Cardiac muscle cell (in vitro differentiated cells and primary cell): Measurements from ENCODE around the gene UCKL1. TPM values are rescaled to one million over a fixed set of nuclear protein-coding genes. Genes with fewer than 3 reads are reported as not detected.
A peak's percentile ranks its signal among the peaks of the same experiment; 100 is the strongest.
"Not testable (repeated sequence)": the region's sequence is repeated elsewhere in the genome, so short reads cannot be mapped to it uniquely, and the experiment has no call there.

ENCODE experiments used
- DNase-seq, 2 donors: peaks; one replicate each; pipeline versions ENCODE4 v3.0.0 to v3.0.0-alpha.2; 2010 to 2017; ENCODE audit warnings: low read depth in 1 of 2, low spot score in 1 of 2
- H3K27ac ChIP-seq: fragments of 200-600 bp; sonication (generic); 2 replicates; pipeline ENCODE4 v1.5.1; 2016
- H3K27me3 ChIP-seq: fragments of 200-600 bp; sonication (generic); 2 replicates; pipeline ENCODE4 v1.6.0; 2016; ENCODE audit warnings: control low read depth
- H3K36me3 ChIP-seq: fragments of 200-600 bp; sonication (generic); 2 replicates; pipeline ENCODE4 v1.5.1; 2016; ENCODE audit warnings: control low read depth
- H3K4me1 ChIP-seq: fragments of 200-600 bp; sonication (generic); 2 replicates; pipeline ENCODE4 v1.8.1; 2017; ENCODE audit warnings: low read depth, mild to moderate bottlenecking, mixed run types
- H3K4me3 ChIP-seq: fragments of 200-600 bp; sonication (generic); 2 replicates; pipeline ENCODE4 v1.5.1; 2016; ENCODE audit warnings: mild to moderate bottlenecking
- H3K9me3 ChIP-seq: fragments of 200-600 bp; sonication (generic); 2 replicates; pipeline ENCODE4 v1.5.1; 2017; ENCODE audit warnings: low read depth, mild to moderate bottlenecking, control low read depth
- polyA plus RNA-seq: library from polyadenylated mRNA; unstranded; fragments of >200 nt; fragmentation: Nextera tagmentation; extraction: Ambion mirVana; gene quantifications from 2 replicates; pipeline ENCODE4 v1.2.1, GENCODE V29; 2016
- total RNA-seq: library from RNA; depleted of rRNA; stranded (reverse); fragments of >200 nt; gene quantifications from 2 replicates; pipeline ENCODE4 v1.2.3, GENCODE V29; 2016
- TF ChIP-seq, protein P1 (sequence below): IDR thresholded peaks from 2 replicates; pipeline ENCODE4 v1.5.1; 2012; ENCODE audit warnings: low read depth, mild to moderate bottlenecking, low read length

The UCKL1 gene
- total and polyA plus RNA-seq, 2 experiments from 2014 or later, result 53.5 to 84.2 TPM

DNA sequence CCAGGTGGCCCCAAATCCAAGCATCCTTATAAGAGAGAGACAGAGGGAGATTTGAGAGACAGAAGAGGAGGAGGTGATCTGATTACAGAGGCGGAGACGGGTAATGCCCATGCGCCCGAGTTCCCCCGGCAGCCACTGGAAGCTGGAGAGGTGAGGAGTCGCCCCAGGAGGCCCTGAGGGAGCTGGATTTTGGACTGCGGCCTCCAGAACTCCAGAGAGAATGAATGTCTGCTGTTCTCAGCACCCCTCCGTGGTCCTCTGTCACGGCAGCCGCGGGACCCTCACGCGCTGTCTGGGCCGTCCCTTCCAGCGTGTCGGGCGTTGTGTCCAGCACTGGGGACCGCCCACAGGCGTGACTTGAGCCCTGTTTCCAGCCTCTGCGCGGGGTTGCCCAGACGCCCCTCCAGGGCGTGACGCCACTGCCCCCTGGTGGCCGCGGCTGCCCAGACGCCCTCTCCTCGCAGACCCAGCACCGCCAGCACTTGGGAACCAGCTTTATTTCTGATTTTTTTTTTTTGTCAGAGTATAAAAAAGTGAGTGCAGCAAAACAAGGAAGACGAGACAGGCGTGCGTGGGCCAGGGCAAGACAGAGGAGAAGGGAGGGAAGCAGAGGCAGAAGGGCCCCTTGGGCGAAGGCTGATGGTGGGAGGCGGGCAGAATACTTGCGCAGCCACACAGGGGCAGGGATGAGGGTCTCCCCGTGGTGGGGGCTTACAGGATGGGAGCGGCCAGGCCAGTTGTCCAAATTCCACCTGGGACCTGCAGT is 17.6 kb upstream of the UCKL1 start:
- TF ChIP-seq, protein P1, sequence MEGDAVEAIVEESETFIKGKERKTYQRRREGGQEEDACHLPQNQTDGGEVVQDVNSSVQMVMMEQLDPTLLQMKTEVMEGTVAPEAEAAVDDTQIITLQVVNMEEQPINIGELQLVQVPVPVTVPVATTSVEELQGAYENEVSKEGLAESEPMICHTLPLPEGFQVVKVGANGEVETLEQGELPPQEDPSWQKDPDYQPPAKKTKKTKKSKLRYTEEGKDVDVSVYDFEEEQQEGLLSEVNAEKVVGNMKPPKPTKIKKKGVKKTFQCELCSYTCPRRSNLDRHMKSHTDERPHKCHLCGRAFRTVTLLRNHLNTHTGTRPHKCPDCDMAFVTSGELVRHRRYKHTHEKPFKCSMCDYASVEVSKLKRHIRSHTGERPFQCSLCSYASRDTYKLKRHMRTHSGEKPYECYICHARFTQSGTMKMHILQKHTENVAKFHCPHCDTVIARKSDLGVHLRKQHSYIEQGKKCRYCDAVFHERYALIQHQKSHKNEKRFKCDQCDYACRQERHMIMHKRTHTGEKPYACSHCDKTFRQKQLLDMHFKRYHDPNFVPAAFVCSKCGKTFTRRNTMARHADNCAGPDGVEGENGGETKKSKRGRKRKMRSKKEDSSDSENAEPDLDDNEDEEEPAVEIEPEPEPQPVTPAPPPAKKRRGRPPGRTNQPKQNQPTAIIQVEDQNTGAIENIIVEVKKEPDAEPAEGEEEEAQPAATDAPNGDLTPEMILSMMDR, result peak; percentile 98
- H3K4me3 ChIP-seq, result peak overlapping the region; percentile 15
- H3K27ac ChIP-seq, result no peak overlapping the region
- no peaks in the 10 kb centered on the region for H3K9me3 ChIP-seq
- H3K36me3 ChIP-seq, result no peaks in the 10 kb centered on the region
- DNase-seq, result peak; percentile 87 to 94
- peaks cover 2% of the 10 kb centered on the region for H3K4me1 ChIP-seq
- no peaks in the 10 kb centered on the region for H3K27me3 ChIP-seq

DNA sequence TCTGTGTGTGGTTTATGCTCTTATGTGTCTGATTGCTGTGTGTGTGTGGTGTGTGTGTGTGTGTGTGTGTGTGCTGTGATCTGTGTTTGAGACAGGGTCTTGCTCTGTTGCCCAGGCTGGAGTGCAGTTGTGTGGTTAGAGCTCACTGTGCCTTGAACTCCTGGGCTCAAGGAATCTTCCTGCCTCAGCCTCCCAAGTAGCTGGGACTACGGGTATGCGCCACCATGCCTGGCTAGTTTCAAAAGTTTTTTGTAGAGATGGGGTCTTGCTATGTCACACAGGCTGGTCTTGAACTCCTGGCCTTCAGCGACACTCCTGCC is 16.9 kb upstream of the UCKL1 start:
- Histone ChIP-seq H3K27ac (no peak overlapping the region), H3K4me3 (no peak overlapping the region)
- TF ChIP-seq, protein P1, result no peak

DNA sequence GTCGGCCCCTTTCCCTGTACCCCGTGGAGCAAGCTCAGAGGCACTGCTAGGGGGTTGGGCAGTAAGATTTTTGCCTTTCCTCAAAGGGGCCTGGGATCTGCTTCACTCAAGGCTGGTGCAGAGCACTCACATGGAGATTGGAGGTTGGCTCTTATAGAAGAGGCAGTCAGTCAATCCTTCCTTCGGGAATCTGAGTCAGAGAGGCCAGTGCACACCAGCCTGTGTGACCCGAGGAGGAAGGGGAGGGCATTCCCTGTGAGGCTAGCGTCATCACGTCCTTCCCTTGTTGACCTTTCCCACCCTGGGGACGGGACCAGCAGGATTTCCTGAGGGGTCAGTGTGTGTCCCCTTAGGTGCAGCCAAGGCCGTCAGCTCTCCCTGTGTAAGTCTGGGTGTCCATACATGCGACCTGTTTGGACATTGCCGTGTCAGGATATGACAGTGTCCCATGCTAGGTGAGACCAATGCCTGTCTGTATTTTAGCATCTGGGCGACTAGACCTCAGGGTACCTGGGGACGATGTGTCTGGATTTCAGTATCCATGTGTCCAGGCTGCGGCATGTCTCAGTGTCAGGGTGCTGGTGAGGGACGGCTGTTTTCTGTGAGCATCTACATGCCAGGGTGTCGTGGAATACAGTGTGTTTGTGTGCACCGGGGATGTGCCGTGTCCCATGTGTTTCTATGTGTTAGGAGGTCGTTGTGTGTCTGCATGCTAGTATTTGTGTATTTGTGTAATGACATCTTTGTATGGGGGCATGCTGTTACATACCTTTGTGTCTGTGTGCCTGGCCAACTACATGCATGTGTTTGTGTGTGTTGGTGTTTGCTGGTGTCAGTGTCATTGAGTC is 16.3 kb upstream of the UCKL1 start:
- no peaks in the 10 kb centered on the region for H3K9me3 ChIP-seq
- TF ChIP-seq, protein P1, result no peak
- no peaks in the 10 kb centered on the region for H3K36me3 ChIP-seq
- no peak overlapping the region for H3K4me3 ChIP-seq
- DNase-seq, result no peak
- H3K4me1 ChIP-seq, result peaks cover 6% of the 10 kb centered on the region
- no peak overlapping the region for H3K27ac ChIP-seq
- H3K27me3 ChIP-seq, result no peaks in the 10 kb centered on the region

More for the DNA sequence above, 16.9 kb upstream of the UCKL1 start:
- no peak for DNase-seq
- Histone ChIP-seq H3K36me3 (no peaks in the 10 kb centered on the region), H3K9me3 (no peaks in the 10 kb centered on the region), H3K27me3 (no peaks in the 10 kb centered on the region), H3K4me1 (peaks cover 6% of the 10 kb centered on the region)

DNA sequence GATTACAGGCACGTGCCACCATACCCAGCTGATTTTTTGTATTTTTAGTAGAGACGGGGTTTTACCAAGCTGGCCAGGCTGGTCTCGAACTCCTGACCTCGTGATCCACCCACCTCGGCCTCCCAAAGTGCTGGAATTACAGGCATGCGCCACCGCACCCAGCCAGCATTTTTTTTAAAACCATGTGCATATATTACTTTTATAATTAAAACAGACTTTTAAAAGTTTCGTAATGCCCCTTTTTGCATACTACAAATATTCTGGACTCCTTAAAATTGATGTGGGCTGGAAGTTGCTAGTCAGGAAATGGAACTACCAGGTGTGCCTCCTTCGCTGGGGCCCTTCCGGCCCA is 15.7 kb upstream of the UCKL1 start:
- H3K4me1 ChIP-seq, H3K36me3 ChIP-seq, H3K9me3 ChIP-seq, DNase-seq, H3K27ac ChIP-seq, H3K27me3 ChIP-seq, H3K4me3 ChIP-seq: not testable (repeated sequence)

DNA sequence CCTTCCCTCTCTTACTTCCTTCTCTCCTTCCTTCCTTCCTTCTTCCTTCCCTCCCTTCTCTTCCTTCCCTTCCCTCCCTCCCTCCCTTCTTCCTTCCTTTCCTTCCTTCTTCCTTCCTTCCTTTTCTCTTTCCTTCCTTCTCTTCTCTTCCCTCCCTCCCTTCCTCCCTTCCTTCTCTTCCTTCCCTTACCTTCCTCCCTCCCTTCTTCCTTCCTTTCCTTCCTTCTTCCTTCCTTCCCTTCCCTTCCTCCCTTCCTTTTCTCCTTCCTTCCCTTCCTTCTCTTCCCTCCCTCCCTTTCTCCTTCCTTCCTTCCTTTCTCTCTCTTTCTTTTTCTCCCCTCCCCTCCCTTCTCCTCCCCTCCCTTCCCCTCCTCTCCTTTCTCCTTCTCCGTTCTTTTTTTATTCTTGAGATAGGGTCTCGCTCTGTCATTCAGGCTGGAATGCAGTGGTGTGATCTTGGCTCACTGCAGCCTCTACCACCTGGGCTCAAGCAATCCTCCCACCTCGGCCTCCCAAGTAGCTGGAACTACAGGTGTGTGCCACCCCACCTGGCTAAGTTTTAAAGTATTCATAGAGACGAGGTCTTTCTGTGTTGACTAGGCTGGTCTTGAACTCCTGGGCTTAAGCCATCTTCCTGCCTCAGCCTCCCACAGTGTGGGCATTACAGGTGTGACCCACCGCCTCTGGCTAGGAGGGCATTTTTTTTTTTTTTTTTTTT is 14.7 kb upstream of the UCKL1 start:
- Histone ChIP-seq H3K27ac (no peak overlapping the region), H3K36me3 (peaks cover 4% of the 10 kb centered on the region), H3K9me3 (no peaks in the 10 kb centered on the region), H3K4me1 (peaks cover 6% of the 10 kb centered on the region), H3K27me3 (no peaks in the 10 kb centered on the region), H3K4me3 (no peak overlapping the region)
- TF ChIP-seq, protein P1, result no peak
- no peak for DNase-seq
